ENCODE results near the gene RALGAPA2.

DNA sequence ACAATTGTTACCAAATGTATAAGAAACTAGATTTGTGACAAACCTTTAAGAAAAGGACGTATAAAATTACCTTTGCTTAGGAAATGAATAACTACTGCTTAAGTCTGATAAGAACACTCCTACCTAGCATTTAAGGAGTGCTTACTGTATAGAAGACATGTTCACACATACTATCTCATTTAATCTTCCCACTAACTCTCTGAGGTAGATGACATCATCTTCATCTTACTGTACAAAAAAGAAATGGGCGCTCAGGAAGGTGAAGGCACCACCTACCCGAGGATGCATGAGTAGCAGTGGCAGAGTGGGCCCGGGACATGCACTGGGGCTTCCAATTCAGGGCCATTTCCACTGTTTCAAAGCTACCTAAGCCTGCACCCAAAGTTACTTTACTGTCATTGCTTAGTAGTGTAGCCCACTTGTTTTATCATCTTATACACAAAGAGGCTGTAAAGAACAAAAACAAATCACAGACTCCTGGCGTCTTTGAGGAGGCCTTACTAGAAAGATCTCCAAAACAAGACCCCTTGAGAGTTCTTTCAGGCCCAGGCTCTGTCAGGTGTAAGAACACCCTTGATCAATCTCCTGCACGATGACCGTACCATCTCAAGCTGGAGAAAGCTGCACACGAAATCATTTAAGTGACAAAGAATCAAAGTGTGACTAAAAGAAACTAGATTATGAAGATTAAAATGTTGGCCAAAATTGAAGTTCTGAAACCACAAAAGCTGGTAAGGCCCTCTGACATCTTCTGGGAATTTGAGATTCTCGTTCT is 216.5 kb downstream of the RALGAPA2 start:
- TF ChIP-seq CTCF (IDR thresholded peaks at IDR 0.05; ENCODE audit: insufficient read depth, low read length, poor library complexity, severe bottlenecking): no peak
- no peak for TF ChIP-seq EZH2phosphoT487 (conservative IDR thresholded peaks at IDR 0.05; ENCODE audit: low read length)
